H9 (cell line): ENCODE data around the gene STON2. TPM values are rescaled to one million over a fixed set of nuclear protein-coding genes. Genes with fewer than 3 reads are reported as not detected.

Source experiments
- DNase-seq: peaks from one replicate; pipeline ENCODE4 v3.0.0-alpha.2; 2017
- H2AFZ ChIP-seq: one replicate; pipeline ENCODE4 v1.6.1; 2013; ENCODE audit warnings: mild to moderate bottlenecking, low read length, control low read depth, moderate library complexity
- H2AK5ac ChIP-seq: 2 replicates; pipeline ENCODE4 v1.6.1; 2013; ENCODE audit warnings: low read length, control low read depth, mixed read lengths; ENCODE audit not compliant: insufficient read length
- H2BK120ac ChIP-seq: one replicate; pipeline ENCODE4 v1.6.1; 2013; ENCODE audit warnings: low read depth, mild to moderate bottlenecking, low read length, control low read depth, inconsistent platforms; ENCODE audit not compliant: poor library complexity, severe bottlenecking
- H2BK12ac ChIP-seq: 2 replicates; pipeline ENCODE4 v1.6.1; 2013; ENCODE audit warnings: low read length, control low read depth, mixed read lengths, low read depth; ENCODE audit not compliant: insufficient read length
- H2BK15ac ChIP-seq: 2 replicates; pipeline ENCODE4 v1.6.1; 2013; ENCODE audit warnings: low read depth, low read length, control low read depth
- H2BK20ac ChIP-seq: one replicate; pipeline ENCODE4 v1.6.1; 2013; ENCODE audit warnings: low read depth, mild to moderate bottlenecking, low read length, control low read depth, inconsistent platforms; ENCODE audit not compliant: poor library complexity, severe bottlenecking
- H2BK5ac ChIP-seq: 2 replicates; pipeline ENCODE4 v1.6.1; 2013; ENCODE audit warnings: low read length, control low read depth, mixed read lengths; ENCODE audit not compliant: insufficient read length
- H3K14ac ChIP-seq: 2 replicates; pipeline ENCODE4 v1.6.1; 2013; ENCODE audit warnings: low read length, control low read depth; ENCODE audit not compliant: insufficient read depth
- H3K18ac ChIP-seq: 2 replicates; pipeline ENCODE4 v1.6.1; 2013; ENCODE audit warnings: low read depth, mild to moderate bottlenecking, mixed read lengths, low read length, control low read depth; ENCODE audit not compliant: insufficient read length
- H3K23ac ChIP-seq: 2 replicates; pipeline ENCODE4 v1.6.1; 2013; ENCODE audit warnings: low read length, control low read depth, mixed read lengths, low read depth; ENCODE audit not compliant: insufficient read length
- H3K23me2 ChIP-seq: 2 replicates; pipeline ENCODE4 v1.6.1; 2013; ENCODE audit warnings: low read depth, mild to moderate bottlenecking, mixed read lengths, low read length, control low read depth; ENCODE audit not compliant: insufficient read length, poor library complexity, severe bottlenecking
- H3K27ac ChIP-seq: 2 replicates; pipeline ENCODE4 v1.5.1; 2013; ENCODE audit warnings: low read length, control low read depth, mixed read lengths, low read depth; ENCODE audit not compliant: insufficient read length
- H3K27me3 ChIP-seq: 2 replicates; pipeline ENCODE4 v1.6.1; 2013; ENCODE audit warnings: low read length, control low read depth, inconsistent platforms; ENCODE audit not compliant: insufficient read depth
- H3K4ac ChIP-seq: 2 replicates; pipeline ENCODE4 v1.6.1; 2013; ENCODE audit warnings: low read depth, mild to moderate bottlenecking, control low read depth, inconsistent platforms, low read length, moderate library complexity
- H3K4me1 ChIP-seq: 2 replicates; pipeline ENCODE4 v1.6.1; 2013; ENCODE audit warnings: low read length, control low read depth, inconsistent platforms; ENCODE audit not compliant: insufficient read depth
- H3K4me2 ChIP-seq: 2 replicates; pipeline ENCODE4 v1.6.1; 2013; ENCODE audit warnings: low read length, control low read depth, mixed read lengths; ENCODE audit not compliant: insufficient read length, insufficient read depth
- H3K56ac ChIP-seq: 2 replicates; pipeline ENCODE4 v1.6.1; 2013; ENCODE audit warnings: low read depth, mild to moderate bottlenecking, mixed read lengths, low read length, control low read depth; ENCODE audit not compliant: insufficient read length
- H3K79me1 ChIP-seq: 2 replicates; pipeline ENCODE4 v1.6.1; 2013; ENCODE audit warnings: low read depth, mild to moderate bottlenecking, moderate library complexity, low read length, control low read depth, inconsistent platforms; ENCODE audit not compliant: insufficient read depth, poor library complexity, severe bottlenecking
- H3K79me2 ChIP-seq: 2 replicates; pipeline ENCODE4 v1.6.1; 2013; ENCODE audit warnings: low read length, control low read depth, inconsistent platforms; ENCODE audit not compliant: insufficient read depth
- H3K9ac ChIP-seq: 2 replicates; pipeline ENCODE4 v1.6.1; 2013; ENCODE audit warnings: low read length, control low read depth, mixed read lengths; ENCODE audit not compliant: insufficient read length; ENCODE audit errors: extremely low read depth
- H3K9me3 ChIP-seq: one replicate; pipeline ENCODE4 v1.6.1; 2013; ENCODE audit warnings: low read depth, low read length, inconsistent platforms; ENCODE audit not compliant: control insufficient read depth
- H3T11ph ChIP-seq: one replicate; pipeline ENCODE4 v1.6.1; 2013; ENCODE audit warnings: mild to moderate bottlenecking, low read length, control low read depth, inconsistent platforms
- H4K20me1 ChIP-seq: one replicate; pipeline ENCODE4 v1.6.1; 2013; ENCODE audit not compliant: control insufficient read depth, insufficient read length, insufficient read depth
- H4K5ac ChIP-seq: 2 replicates; pipeline ENCODE4 v1.6.1; 2013; ENCODE audit warnings: low read depth, mild to moderate bottlenecking, mixed read lengths, low read length, control low read depth; ENCODE audit not compliant: insufficient read length
- H4K8ac ChIP-seq: replicated peaks from 2 replicates; pipeline ENCODE4 v1.6.1; 2013; ENCODE audit warnings: low read length, control low read depth, mixed read lengths, low read depth; ENCODE audit not compliant: insufficient read length
- H4K91ac ChIP-seq: 2 replicates; pipeline ENCODE4 v1.6.1; 2013; ENCODE audit warnings: low read depth, mild to moderate bottlenecking, moderate library complexity, mixed read lengths, low read length, control low read depth; ENCODE audit not compliant: insufficient read length
- H3K27ac Mint-ChIP-seq, 3 experiments: 2 replicates in 2 of 3; 3 replicates in 1 of 3; pipeline ENCODE4 v1.8.0; 2020 to 2021; ENCODE audit warnings: mixed read lengths in 3 of 3, mild to moderate bottlenecking in 1 of 3, moderate library complexity in 1 of 3
- H3K27me3 Mint-ChIP-seq: 2 replicates; pipeline ENCODE4 v1.8.0; 2021; ENCODE audit warnings: low read depth, mild to moderate bottlenecking, moderate library complexity, mixed read lengths
- H3K36me3 Mint-ChIP-seq, 3 experiments: 2 replicates in 2 of 3; 3 replicates in 1 of 3; pipeline ENCODE4 v1.8.0; 2020 to 2021; ENCODE audit warnings: low read depth in 3 of 3, mixed read lengths in 3 of 3; ENCODE audit not compliant: insufficient read depth in 1 of 3
- H3K4me1 Mint-ChIP-seq, 2 experiments: 2 replicates each; pipeline ENCODE4 v1.8.0; 2020; ENCODE audit warnings: mixed read lengths in 2 of 2
- H3K4me3 Mint-ChIP-seq, 2 experiments: 2 replicates in 1 of 2; 3 replicates in 1 of 2; pipeline ENCODE4 v1.8.0; 2020 to 2021; ENCODE audit warnings: mild to moderate bottlenecking in 2 of 2, mixed read lengths in 2 of 2, moderate library complexity in 1 of 2
- H3K9me3 Mint-ChIP-seq, 2 experiments: 2 replicates in 1 of 2; 3 replicates in 1 of 2; pipeline ENCODE4 v1.8.0; 2020; ENCODE audit warnings: mild to moderate bottlenecking in 2 of 2, mixed read lengths in 2 of 2, moderate library complexity in 1 of 2
- WGBS: extraction: QIAGEN DNeasy Blood & Tissue Kit; methylation state at CpG from one replicate; pipeline ENCODE4 v1.1.7; 2013; ENCODE audit warnings: missing lambda C conversion rate, low lambda C conversion rate, mixed read lengths; ENCODE audit not compliant: insufficient read length; ENCODE audit errors: extremely low coverage; 5-methylcytosine and 5-hydroxymethylcytosine counted together
- total RNA-seq: library from RNA; stranded (reverse); gene quantifications from 2 replicates; pipeline ENCODE4 v1.2.1, GENCODE V29; 2021
- TF ChIP-seq, protein P1 (sequence below): fragments of 200-600 bp; sonication (generic); conservative IDR thresholded peaks from 3 replicates; pipeline ENCODE4 v1.8.0; 2021; ENCODE audit warnings: antibody characterized with exemption, mild to moderate bottlenecking

STON2 gene
- total RNA-seq, 1 experiment from 2014 or later, result 62.9 TPM

DNA sequence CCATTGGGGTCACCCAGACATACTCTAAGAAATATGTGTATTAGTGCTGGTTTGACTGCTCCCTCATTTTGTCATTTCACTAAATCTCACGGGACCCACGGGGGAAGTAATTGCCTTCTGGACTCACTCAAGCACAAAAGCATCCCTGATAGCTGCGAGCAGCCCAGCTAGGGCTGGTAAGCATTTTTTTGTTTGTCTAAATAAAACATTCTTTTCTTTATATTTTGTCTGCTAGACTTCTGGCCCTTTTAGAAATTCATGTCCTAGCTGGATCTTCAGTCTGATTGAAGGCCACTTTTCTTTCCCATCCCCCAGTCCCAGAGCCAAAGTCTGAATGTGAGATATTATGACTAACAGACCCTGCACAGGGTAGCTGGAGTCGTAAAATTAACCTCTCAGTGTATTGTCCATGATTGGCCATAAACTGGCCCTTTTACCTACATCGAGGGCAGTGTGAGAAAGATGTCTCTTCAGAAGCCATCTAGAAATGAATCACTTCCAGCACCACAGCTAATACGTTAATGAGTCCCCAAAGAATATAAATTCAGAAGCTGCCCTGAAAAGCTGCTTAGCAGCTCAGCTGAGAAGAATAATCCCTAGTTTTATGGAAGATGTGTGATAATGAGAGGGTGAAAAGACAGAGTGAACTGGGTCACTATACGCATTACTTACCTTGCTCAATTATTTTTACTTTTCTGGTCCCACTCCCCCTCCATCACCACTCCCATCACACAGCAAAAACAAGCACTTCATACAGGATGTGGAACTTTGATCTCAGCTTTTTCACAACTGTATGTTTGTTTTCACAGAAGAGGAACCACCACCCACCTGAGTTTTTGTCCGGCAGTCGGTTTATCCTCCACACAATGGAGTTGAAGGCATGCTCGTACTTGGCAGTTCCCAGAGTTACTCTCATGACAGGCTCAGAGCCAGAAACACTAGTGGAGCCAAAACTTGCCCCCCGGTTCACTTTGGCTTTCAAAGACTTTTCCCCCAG, 123.8 kb downstream of the STON2 start:
- H3K14ac ChIP-seq, result no peak overlapping the region
- no peak overlapping the region for H2AFZ ChIP-seq
- H3K9ac ChIP-seq, result no peak overlapping the region
- Mint-ChIP-seq H3K4me1 (peaks cover 14 to 15% of the 10 kb centered on the region in 2 experiments), H3K27ac (peak overlapping the region in 1 of 3 experiments; percentile 76; a peak in 2 of 7 replicates), H3K36me3 (peaks cover 23 to 27% (median 23%) of the 10 kb centered on the region in 3 experiments), H3K9me3 (no peaks in the 10 kb centered on the region), H3K4me3 (no peak overlapping the region), H3K27me3 (no peaks in the 10 kb centered on the region)
- no peak overlapping the region for H2BK12ac ChIP-seq
- H3K4ac ChIP-seq, result no peak overlapping the region
- H2BK15ac ChIP-seq, result no peak overlapping the region
- H4K5ac ChIP-seq, result no peak overlapping the region
- H4K8ac ChIP-seq, result no peak overlapping the region
- no peak overlapping the region for H4K91ac ChIP-seq
- H2BK120ac ChIP-seq, result no peak overlapping the region
- no peak overlapping the region for H3K27ac ChIP-seq
- H3K4me1 ChIP-seq, result no peaks in the 10 kb centered on the region; the same call in 1 of the 2 replicates
- TF ChIP-seq, protein P1, sequence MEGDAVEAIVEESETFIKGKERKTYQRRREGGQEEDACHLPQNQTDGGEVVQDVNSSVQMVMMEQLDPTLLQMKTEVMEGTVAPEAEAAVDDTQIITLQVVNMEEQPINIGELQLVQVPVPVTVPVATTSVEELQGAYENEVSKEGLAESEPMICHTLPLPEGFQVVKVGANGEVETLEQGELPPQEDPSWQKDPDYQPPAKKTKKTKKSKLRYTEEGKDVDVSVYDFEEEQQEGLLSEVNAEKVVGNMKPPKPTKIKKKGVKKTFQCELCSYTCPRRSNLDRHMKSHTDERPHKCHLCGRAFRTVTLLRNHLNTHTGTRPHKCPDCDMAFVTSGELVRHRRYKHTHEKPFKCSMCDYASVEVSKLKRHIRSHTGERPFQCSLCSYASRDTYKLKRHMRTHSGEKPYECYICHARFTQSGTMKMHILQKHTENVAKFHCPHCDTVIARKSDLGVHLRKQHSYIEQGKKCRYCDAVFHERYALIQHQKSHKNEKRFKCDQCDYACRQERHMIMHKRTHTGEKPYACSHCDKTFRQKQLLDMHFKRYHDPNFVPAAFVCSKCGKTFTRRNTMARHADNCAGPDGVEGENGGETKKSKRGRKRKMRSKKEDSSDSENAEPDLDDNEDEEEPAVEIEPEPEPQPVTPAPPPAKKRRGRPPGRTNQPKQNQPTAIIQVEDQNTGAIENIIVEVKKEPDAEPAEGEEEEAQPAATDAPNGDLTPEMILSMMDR, result no peak
- no peak overlapping the region for H2AK5ac ChIP-seq
- no peaks in the 10 kb centered on the region for H3K27me3 ChIP-seq
- H3K23me2 ChIP-seq, result no peaks in the 10 kb centered on the region
- no peaks in the 10 kb centered on the region for H3K79me2 ChIP-seq
- H3K23ac ChIP-seq, result no peak overlapping the region
- H2BK20ac ChIP-seq, result no peak overlapping the region
- H3T11ph ChIP-seq, result no peak overlapping the region
- H3K79me1 ChIP-seq, result no peaks in the 10 kb centered on the region
- no peak overlapping the region for H3K56ac ChIP-seq
- no peak overlapping the region for H3K18ac ChIP-seq
- DNase-seq, result no peak
- no peak overlapping the region for H2BK5ac ChIP-seq
- H3K4me2 ChIP-seq, result no peak overlapping the region
- H4K20me1 ChIP-seq, result no peaks in the 10 kb centered on the region
- no peaks in the 10 kb centered on the region for H3K9me3 ChIP-seq
- WGBS, result no CpG with 5 or more reads among the region's 11 CpGs
